ENCODE data around the gene ATRIP.

ATRIP gene

DNA sequence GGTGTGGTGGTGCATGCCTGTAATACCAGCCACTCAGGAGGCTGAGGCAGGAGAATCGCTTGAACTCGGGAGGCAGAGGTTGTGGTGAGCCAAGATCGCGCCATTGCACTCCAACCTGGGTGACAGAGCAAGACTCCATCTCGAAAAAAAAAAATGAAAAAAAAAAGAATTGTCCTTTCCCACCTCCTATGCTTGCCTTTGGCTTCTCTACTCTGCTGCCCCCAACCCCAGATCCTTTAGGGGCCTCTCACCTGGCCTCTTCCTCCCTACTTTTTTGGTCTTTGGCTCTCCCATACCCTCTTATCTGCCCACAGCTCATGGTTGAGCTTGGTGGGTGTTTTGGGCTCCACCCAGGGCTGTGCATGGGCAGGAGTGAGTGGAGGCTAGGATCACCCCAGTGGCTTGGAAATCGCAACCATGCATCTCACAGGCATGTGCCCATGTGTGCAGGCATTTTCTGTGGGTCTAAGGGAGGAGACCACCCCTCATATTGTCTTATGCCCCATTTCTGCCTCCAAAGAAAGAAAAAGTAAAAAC lies 59.5 kb downstream of the ATRIP start:
- TF ChIP-seq POLR2A (IDR thresholded peaks at IDR 0.05; ENCODE audit: extremely low read depth, insufficient read length) (no peak), MYC (IDR thresholded peaks at IDR 0.05; ENCODE audit: low read depth, low read length) (no peak)
- TF ChIP-seq, protein P1, sequence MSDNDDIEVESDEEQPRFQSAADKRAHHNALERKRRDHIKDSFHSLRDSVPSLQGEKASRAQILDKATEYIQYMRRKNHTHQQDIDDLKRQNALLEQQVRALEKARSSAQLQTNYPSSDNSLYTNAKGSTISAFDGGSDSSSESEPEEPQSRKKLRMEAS (IDR thresholded peaks at IDR 0.05; ENCODE audit: low read depth, low read length), result no peak
- TF ChIP-seq, protein P2, sequence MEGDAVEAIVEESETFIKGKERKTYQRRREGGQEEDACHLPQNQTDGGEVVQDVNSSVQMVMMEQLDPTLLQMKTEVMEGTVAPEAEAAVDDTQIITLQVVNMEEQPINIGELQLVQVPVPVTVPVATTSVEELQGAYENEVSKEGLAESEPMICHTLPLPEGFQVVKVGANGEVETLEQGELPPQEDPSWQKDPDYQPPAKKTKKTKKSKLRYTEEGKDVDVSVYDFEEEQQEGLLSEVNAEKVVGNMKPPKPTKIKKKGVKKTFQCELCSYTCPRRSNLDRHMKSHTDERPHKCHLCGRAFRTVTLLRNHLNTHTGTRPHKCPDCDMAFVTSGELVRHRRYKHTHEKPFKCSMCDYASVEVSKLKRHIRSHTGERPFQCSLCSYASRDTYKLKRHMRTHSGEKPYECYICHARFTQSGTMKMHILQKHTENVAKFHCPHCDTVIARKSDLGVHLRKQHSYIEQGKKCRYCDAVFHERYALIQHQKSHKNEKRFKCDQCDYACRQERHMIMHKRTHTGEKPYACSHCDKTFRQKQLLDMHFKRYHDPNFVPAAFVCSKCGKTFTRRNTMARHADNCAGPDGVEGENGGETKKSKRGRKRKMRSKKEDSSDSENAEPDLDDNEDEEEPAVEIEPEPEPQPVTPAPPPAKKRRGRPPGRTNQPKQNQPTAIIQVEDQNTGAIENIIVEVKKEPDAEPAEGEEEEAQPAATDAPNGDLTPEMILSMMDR (IDR thresholded peaks at IDR 0.05; ENCODE audit: low read depth, low read length), result no peak
- DNase-seq (ENCODE audit: low read depth), result no peak
- no peak overlapping the region for H3K4me3 ChIP-seq (ENCODE audit: low read depth, low read length)

DNA sequence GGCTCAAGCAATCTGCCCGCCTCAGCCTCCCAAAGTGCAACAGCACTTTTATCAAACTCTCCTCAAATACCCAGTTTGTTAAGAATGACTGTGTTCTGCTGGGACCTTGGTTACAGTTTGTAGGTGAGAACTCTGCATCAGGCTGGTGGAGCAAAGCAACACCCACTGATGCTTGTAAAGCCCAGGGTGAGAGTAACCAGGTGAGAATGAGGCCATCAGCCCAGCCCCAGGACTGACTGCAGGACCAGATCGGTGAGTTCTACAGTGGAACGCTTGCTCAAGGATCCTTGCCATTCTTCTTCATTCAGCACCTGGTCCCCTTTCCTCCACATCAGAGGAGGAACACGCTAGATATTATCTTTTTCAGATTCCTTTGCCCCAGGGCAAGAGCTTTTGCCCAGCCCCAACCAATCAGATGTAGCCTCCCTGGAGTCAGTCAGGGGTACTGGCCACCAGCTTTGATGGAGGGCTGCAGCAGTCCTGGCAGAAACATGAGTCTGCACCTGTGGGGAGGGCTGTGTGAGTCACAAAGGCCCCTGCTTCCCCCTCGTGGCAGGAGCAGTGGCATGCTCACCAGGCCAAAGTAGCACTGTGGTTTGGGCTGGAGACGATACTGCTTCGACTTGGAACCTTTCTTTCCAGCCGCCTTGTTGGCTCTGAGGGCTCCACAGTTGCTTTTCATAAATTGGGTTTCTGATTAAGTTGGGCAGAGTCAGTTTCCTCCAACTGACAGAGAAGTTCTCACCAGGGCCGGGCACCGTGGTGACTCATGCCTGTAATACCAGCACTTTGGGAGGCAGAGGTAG lies 60.9 kb downstream of the ATRIP start:
- TF ChIP-seq MYC (IDR thresholded peaks at IDR 0.05; ENCODE audit: low read depth, low read length) (peak; percentile 70), POLR2A (IDR thresholded peaks at IDR 0.05; ENCODE audit: extremely low read depth, insufficient read length) (no peak)
- TF ChIP-seq, protein P1 (IDR thresholded peaks at IDR 0.05; ENCODE audit: low read depth, low read length), result peak; percentile 82
- TF ChIP-seq, protein P2 (IDR thresholded peaks at IDR 0.05; ENCODE audit: low read depth, low read length), result peak; percentile 51
- DNase-seq (ENCODE audit: low read depth), result peak; percentile 77
- no peak overlapping the region for H3K4me3 ChIP-seq (ENCODE audit: low read depth, low read length)

DNA sequence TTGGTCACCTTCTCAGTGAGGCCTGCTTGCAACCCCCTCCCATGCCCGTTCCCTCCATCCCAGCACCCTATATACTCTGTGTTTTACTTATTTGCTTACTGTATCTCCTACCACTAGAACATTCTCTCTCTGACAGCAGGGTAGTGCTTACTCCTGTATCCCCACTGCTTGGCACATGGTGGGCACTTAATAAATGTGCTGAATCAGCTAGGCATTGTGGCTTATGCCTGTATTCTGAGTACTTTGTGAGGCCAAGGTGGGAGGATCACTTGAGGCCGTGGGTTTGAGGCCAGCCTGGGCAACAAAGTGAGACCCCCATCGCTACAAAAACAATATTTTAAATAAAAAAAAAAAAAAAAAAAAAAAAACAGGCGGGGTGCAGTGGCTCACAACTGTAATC lies 65.0 kb downstream of the ATRIP start:
- TF ChIP-seq, protein P1 (IDR thresholded peaks at IDR 0.05; ENCODE audit: low read depth, low read length), result no peak
- no peak for TF ChIP-seq POLR2A (IDR thresholded peaks at IDR 0.05; ENCODE audit: extremely low read depth, insufficient read length)
- TF ChIP-seq, protein P2 (IDR thresholded peaks at IDR 0.05; ENCODE audit: low read depth, low read length), result no peak
- no peak for TF ChIP-seq MYC (IDR thresholded peaks at IDR 0.05; ENCODE audit: low read depth, low read length)
- no peak overlapping the region for H3K4me3 ChIP-seq (ENCODE audit: low read depth, low read length)
- DNase-seq (ENCODE audit: low read depth), result no peak

DNA sequence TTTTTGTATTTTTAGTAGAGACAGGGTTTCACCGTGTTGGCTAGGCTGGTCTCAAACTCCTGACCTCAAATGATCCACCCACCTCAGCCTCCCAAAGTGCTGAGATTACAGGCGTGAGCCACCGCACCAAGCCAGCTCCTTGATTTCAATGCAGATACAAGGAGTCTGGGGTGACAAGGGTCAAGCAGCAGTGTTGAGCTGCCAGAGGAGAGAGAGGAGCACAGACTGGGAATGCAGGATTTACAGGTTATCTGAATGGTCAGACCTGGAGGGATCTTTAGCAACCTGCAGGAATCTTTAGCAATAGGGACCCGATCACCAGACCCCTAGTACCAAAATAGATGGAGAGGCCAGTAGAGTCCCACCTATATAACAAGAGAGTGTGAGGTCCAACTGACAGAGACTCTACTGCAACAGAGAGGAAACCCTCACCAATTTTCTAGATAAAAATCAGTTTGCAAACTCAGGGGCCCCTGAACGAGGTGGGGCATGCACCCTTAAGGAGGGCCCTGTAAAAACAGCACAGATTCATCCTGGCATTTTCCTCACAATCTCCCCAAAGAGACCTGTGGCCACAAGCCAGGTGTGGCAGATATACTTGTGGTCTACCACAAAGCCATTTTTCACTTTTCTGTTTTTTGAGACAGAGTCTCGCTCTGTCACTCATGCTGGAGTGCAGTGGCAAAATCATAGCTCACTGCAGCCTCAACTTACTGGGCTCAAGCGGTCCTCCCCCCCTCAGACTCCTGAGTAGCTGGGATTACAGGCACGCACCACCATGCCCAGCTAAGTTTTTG lies 68.1 kb downstream of the ATRIP start:
- TF ChIP-seq, protein P1 (IDR thresholded peaks at IDR 0.05; ENCODE audit: low read depth, low read length), result no peak
- TF ChIP-seq, protein P2 (IDR thresholded peaks at IDR 0.05; ENCODE audit: low read depth, low read length), result no peak
- TF ChIP-seq POLR2A (IDR thresholded peaks at IDR 0.05; ENCODE audit: extremely low read depth, insufficient read length) (no peak), MYC (IDR thresholded peaks at IDR 0.05; ENCODE audit: low read depth, low read length) (no peak)
- no peak for DNase-seq (ENCODE audit: low read depth)

More for the DNA sequence above, 68.1 kb downstream of the ATRIP start:
- no peak overlapping the region for H3K4me3 ChIP-seq (ENCODE audit: low read depth, low read length)

Measured in NB4 (cell line).